ENCODE measurements around the gene MOAP1.
"Not testable (repeated sequence)": the region's sequence is repeated elsewhere in the genome, so short reads cannot be mapped to it uniquely, and the experiment has no call there.

The MOAP1 gene

DNA sequence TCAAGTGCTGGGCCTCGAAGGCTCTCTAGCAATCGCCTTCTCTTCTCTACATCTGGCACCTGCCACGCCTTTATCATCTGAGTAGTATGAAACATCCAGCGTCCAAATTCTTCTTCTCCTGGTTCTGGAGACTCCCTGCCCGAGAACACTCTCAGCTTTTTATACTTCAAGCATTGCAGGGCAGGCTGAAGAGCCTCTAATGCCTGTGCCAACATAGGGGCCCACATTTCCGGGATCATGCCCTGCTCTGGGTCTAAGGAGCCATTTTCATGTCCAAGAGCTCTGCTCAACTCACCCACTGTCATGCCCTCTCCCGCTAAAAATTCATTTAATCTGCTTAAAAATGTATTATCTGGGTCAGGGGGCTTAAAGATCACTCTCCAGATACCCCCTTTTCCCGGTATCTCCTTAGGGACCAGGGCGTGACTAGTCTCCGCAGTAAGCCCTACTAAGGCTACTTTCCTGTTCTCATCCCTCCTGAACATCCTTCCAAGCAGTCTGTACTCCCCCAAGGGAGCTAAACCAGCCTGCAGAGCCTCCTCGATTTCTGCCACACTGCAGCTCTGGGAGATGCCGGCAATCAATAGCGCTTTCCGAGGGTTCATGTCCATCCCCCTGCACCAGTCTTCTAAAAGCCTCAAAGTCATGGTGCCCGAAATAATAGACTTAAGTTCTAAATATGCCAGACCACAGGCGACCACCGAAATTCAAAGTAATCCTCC is 940 bp downstream of the MOAP1 start:
- no peak for DNase-seq

DNA sequence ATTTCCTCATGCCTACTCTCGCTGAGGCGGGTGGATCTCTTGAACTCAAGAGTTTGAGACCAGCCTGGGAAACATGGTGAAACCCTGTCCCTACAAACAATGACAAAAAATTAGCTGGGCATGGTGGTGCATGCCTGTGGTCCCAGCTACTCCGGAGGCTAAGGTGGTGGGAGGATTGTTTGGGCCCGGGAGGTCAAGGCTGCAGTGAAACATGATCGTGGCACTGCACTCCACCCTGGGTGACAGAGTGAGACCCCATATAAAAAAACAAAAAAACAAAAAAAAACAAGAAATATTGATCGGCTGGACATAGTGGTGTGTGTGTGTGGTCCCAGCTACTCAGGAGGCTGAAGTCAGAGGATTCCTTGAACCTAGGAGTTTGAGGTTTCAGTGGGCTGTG is 9.2 kb downstream of the MOAP1 start:
- no peak for DNase-seq

DNA sequence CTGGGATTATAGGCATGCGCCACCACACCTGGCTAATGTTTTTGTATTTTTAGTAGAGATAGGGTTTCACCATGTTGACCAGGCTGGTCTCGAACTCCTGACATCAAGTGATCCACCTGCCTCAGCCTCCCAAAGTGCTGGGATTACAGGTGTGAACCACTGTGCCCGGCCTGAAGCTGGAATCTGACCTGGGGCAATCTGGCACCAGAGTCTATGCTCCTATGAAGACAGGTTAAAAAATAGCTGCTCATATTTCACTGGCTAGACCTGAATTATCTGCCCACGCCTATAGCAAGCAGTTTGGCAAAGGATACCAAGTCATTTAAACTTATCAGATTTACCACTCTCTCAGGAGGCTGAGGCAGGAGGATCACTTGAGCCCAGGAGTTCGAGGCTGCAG is 10.0 kb downstream of the MOAP1 start:
- not testable (repeated sequence) for DNase-seq

DNA sequence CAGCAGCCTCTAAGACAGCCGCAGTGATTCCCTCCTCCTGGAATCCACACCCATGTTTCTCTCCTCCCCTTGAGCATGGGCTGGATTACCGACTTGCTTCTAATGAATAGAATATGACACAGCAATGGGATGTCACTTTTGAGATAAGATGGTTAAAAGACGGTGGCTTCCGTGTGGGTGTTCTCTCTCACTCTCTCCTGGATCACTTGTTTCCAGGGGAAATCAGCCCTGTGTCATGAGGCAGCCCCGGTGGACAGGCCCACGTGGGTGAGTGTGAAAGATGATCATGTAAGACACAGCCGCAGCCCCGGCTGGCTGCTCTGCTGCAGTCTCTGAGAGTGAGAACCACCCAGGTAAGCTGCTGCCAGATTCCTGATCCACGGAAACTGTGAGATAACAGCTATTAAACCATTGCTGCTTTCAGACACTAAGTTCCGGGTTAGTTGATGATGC is 10.7 kb downstream of the MOAP1 start:
- no peak for DNase-seq

DNA sequence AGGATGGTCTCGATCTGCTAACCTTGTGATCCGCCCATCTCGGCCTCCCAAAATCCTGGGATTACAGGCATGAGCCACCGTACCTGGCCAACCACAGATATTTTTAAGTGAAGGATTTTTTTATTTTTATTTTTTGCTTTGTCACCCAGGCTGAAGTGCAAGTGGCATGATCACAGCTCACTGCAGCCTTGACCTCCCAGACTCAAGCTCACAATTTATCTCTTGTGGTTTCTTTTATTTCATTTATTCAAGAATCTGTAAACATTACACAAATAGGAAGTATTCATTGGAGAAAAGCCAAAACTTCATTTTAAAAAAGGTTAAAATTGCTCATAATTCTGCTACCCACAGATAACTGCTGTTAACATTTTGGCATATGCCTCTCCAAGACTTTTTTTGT is 13.3 kb downstream of the MOAP1 start:
- no peak for DNase-seq

DNA sequence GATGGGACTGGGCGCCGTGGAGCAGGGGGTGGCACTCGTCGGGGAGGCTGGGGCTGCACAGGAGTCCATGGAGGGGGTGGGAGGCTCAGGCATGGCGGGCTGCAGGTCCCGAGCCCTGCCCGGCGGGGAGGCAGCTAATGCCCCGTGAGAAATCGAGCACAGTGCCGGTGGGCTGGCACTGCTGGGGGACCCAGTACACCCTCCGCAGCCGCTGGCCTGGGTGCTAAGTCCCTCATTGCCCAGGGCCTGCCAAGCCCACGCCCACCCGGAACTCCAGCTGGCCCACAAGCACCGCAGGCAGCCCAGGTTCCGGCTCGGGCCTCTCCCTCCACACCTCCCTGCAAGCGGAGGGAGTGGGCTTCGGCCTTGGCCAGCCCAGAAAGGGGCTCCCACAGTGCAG is 14.6 kb downstream of the MOAP1 start:
- DNase-seq: not testable (repeated sequence)

DNA sequence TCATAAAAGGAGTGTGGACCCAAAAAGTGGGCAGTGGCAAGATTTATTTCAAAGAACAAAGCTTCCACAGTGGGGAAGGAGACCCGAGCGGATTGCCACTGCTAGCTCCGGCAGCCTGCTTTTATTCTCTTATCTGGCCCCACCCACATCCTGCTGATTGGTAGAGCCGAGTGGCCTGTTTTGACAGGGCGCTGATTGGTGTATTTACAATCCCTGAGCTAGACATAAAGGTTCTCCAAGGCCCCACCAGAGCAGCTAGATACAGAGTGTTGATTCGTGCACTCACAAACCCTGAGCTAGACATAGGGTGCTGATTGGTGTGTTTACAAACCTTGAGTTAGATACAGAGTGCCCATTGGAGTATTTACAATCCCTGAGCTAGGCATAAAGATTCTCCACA is 15.1 kb downstream of the MOAP1 start:
- DNase-seq: not testable (repeated sequence)

DNA sequence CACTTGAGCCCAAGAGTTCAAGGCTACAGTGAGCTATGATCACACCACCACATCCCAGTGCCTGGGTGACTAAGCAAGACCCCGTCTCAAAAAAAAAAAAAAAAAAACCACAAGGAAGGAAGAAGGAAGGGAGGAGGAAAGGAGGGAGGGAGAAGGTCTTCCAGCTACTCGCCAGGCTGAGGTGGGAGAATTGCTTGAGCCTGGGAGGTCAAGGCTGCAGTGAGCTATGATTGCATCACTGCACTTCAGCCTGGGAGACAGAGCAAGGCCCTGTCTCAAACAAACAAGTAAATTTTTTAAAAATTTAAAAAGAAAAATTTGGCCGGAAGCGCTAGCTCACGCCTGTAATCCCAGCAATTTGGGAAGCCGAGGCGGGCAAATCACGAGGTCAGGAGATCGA is 16.1 kb downstream of the MOAP1 start:
- DNase-seq: not testable (repeated sequence)

DNA sequence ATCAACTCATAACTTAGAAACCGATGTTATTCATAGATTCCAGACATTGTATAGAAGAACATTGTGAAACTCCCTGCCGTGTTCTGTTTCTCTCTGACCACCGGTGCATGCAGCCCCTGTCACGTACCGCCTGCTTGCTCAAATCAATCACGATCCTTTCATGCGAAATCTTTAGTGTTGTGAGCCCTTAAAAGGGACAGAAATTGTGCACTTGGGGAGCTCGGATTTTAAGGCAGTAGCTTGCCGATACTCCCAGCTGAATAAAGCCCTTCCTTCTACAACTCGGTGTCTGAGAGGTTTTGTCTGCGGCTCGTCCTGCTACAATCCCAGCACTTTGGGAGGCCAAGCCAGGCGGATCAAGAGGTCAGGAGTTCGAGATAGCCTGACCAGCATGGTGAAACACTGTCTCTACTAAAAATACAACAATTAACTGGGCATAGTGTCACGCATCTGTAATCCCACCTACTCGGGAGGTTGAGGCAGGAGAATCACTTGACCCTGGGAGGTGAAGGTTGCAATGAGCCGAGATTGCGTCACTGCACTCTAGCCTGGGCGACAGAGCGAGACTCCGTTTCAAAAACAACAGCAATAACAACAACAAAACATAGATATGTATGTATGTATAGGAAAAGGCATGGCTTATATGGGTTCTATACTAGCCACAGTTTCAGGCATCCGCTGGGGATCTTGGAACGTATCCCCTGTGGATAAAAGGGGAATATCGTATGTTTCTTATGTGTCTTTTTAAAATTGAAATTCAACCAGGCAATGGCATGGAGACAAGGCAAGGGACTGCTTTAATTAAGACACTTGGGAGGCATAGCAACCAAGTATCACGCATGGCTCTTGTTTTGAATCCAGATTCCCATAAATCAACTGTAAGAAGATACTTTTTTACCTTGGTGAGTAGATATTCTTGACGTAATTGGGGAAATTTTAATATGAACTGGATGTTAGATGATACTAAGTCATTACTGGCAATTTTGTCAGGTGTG is 19.1 kb downstream of the MOAP1 start:
- not testable (repeated sequence) for DNase-seq

DNA sequence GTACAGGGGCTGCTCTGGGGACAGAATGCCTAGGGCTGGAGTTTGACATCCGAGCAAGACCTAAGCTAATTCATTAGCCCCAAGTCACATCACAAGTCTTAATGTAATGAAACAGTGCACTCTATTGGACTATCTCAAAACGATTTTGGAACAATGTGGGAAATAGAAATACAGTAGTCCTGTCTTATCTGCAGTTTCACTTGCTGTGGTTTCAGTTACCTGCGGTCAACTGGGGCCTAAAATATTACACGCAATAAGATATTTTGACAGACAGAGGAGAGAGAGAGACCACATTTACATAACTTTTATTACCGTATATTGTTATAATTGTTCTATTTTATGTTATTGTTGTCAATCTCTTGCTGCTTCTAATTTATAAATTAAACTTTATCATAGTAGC is 21.1 kb downstream of the MOAP1 start:
- DNase-seq: peak in 1 of 2 experiments; percentile 11

DNA sequence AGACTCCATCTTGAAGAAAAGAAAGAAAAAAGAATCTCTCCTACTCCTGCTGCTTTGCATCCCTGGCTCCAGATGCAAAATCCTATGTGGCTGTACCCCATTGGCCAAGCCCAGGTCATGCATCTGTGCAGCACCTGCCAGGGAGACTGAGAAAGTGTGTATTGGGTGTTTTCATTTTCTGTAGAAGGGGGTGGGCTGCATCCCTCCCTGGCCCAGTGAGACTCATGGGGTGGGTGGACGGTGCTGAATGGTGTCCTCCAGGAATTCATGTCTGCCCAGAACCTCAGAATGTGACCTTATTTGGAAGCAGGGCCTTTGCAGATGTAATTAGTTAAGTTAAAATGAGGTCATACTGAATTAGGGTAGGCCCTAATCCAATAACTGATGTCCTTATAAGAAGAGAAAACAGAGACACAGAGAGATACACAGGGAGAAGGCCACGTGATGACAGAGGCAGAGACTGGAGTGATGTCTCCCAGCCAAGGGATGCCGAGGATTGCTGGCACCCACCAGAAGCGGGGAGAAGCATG is 23.2 kb downstream of the MOAP1 start:
- DNase-seq: no peak

DNA sequence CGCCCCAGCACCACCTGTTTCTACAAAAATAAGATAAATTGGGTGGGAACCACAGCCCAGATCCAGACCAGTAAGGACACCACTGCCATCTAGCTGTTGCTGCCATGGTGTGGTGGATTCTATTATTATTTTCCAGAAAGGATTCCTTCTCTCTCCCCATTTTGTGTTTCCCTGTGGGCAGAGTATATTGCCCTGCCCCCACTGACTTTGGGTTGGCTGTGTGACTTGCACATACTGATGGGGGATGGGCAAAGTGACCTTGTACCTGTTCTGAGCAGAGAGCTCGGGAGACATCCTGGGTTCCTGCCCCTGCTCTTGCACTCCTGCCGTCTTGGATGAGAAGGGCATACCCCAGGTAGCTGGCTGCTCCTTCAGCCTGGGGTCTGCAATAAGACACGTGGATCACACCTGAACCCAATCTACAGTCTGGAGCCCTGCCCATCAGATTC is 24.3 kb downstream of the MOAP1 start:
- peak in 1 of 2 experiments; percentile 37 for DNase-seq

DNA sequence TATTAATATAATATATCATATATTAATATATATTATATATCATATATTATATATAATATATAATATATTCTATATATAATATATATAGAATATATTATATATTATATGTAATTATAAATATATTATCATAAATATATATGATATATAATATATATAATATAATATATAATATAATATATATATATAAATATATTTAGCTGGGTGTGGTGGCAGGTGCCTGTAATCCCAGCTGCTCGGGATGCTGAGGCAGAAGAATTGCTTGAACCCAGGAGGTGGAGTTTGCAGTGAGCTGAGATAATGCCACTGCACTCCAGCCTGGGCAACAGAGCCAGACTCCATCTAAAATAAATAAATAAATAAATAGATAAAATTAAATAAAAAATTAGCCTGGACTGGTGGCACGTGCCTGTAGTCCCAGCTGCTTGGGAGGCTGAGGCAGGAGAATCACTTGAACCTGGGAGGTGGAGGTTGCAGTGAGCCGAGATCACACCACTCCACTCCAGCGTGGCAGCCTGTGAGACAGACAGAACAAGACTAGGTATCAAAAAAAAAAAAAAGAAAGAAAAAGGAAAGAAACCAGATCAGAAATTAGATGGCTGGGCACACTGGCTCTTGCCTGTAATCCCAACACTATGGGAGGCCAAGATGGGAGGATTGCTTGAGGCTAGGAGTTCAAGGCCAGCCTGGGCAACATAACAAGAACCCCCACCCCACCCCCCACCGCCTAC is 24.9 kb downstream of the MOAP1 start:
- not testable (repeated sequence) for DNase-seq

DNA sequence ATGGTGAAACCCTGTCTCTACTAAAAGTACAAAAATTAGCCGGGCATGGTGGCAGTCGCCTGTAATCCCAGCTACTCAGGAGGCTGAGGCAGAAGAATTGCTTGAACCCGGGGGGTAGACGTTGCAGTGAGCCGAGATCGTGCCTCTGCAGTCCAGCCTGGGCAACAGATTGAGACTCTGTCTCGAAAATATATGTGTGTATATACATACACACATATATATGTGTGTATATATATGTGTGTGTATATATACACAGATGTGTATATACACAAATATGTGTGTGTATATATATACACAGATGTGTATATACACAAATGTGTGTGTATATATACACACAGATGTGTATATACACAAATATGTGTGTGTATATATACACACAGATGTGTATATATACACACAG is 26.3 kb downstream of the MOAP1 start:
- not testable (repeated sequence) for DNase-seq

DNA sequence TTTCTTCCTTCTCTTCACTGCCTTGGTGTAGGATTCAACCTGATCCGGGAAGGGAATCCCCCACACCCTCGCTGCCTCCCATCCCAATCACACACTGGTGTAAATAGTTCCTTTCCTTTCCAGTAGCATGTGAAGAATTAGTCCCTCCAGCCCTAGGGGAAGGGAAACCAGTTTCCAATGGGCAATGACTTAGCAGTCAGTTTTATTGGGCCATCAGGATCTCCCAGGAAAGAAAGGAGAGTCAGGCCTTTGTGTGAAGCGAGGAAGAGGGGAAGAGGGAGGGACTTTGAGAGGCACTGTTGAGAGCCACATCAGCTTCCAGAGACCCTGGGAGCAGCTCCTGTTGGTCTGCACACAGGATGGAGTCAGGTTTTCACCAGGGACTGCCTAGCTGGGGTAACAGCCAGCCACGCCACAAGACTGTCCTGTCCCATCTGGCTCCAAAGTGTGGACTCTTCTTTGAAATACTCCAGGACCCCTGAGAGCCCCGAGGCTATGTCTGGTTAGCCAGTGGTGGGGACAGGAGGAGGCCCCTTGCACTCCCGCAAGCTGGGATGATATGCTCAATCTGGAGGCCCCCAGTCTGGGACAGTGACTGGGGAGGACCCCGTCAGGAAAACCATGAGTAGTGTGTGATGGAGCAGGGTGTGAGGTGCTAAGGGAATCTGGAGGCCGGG is 27.9 kb downstream of the MOAP1 start:
- DNase-seq: no peak

DNA sequence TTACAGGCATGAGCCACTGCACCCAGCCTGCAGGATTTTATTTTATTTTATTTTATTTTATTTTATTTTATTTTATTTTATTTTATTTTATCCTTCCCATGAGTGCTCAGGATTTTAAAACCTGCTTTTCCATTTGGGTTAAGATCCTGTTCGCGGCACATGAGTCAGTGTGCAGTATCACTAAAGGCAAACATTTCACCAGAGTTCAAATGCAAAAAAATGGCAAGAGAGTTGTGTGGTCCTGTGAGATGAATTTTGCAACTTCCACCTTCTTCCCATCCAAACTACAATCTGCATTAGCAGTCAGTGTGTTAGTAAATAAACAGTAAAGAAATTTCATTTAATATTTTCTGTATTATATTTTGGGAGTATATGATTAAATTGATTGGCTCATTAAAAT is 29.0 kb downstream of the MOAP1 start:
- no peak for DNase-seq

DNA sequence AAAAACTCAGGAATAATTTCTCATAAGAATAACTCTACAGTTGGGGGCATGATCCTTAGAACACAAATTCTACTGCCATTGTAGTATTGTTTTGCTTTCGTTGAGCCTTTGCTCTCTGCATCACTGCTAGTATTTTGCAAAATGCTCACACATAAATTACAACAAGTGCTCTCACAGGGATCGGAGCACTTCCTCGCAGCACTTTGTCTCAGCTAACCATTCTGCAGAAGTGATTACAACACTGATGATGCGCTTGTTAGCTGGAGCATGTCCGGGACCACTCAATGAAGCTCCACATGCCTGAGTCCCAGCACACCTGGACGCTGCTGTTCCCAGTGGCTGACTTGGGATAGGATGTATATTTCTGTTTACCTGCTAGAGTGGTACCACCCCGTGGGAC is 31.6 kb downstream of the MOAP1 start:
- no peak for DNase-seq

DNA sequence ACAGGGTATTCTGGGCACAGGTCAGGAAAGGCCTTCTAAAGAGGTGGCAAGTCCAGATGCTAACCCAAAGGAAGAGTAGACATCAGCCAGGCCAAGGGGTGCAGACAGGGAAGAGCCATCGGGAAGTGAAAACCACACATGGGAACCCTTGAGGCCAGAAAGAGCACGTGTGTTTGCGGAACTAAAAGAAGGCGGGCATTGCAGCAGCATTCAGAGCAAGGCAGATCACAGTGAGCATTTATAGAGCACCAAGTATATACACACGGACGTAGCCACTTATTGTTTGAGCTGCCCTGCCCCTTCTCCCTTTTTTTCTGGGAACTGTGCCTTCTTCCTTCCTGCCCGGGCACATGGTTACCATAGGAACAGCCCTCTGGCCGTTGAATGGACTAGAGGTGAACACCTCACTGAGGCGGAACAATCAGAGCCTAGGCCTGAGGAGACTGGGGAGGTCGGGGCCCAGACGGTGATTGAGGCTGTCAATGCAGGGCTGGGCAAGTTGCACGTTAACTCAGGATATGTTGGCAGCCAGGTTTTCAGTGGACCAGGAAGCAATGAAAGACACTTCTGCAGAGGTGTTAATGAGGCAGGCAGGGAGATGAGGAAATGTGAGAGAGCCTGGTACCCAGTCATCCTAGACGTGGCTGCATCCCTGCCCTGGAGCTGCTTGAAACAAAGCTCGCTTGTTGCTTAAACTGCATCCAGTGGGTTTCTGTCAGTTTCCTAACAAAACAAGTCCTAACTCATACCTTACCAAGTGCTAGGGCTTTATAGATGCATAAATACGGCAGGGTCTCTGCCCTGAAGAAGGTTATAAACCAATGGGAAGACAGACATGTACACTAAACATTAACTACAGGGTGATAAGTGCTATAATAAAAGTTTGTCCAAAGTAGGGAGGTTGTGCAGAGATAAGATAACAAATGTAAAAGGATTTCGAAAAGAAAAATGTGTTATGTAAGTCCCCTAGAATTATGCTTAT is 34.2 kb downstream of the MOAP1 start:
- DNase-seq: peak in 1 of 2 experiments; percentile 33

DNA sequence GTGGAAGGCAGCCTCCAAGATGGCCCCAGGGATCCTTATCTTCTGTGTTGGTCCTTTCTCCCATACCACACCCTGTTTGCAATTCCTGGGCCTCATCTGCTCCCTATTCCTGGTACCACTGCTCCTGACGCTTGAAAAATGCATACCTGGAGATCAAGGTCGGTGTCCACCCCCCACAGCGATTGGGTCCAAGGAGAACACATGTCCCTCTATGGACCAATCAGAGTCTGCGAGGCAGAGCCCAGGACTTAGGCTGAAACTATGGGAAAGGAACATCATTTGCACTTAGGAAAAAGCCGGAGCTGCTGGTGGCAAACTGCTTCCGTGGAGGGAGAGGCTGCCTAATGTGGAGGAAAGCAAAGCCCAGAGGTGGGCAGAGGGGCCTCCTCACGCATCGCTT is 35.7 kb downstream of the MOAP1 start:
- DNase-seq: no peak

DNA sequence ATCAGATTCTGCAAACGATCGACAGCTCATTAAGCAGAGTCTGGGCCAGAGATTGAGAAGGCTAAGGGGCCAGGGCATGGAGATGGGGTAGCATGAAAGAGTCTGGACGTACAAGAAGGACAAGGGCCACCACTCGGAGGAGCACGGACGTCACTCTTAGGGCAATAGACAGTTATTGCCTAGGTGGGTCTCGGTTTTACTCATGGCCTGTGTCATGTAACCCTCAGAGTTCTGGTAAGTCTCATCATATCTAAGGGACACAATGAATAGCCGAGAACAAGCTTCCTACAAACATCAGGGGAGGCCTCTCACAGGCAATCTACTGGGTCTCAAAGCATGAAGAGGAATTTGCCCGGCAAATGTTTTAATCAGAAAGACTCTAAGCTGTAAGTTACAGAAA is 38.6 kb downstream of the MOAP1 start:
- DNase-seq: no peak

Measured in AML-193 (cell line).